Fibroblast of lung (primary cell): ENCODE measurements around the gene CXCL6.

Experiments
- EZH2 ChIP-seq: IDR thresholded peaks from 2 replicates; pipeline ENCODE4 v1.5.1; 2012; ENCODE audit warnings: low read length, control low read depth, mild to moderate bottlenecking; ENCODE audit errors: missing control alignments
- TF ChIP-seq, protein P1 (sequence below), 2 donors: IDR thresholded peaks in 1 of 2; conservative IDR thresholded peaks in 1 of 2; 1 replicate in 1 of 2; 2 replicates in 1 of 2; pipeline ENCODE4 v1.5.1; 2011 to 2012; ENCODE audit warnings: low read length in 2 of 2, control low read depth in 1 of 2, inconsistent platforms in 1 of 2, low read depth in 1 of 2, mild to moderate bottlenecking in 1 of 2

DNA sequence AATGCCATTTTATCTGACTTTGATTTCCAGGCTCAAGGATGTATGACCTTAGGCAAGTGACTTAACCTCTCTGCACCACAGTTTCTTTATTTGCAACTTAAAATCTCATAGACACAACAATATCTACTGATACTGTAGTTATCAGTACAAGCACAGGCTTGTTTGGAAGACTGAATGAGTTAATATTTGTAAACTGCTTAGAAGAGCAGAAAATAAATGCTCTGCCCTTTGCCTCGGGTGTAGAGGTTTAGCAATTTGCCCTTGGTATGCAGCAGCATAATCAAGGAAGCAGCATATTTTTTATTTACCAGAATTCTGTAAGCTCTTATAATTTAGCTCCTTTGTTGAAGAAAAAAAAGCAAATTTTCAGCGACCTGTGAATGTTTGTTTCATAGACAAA, 29.8 kb downstream of the CXCL6 start:
- TF ChIP-seq, protein P1, sequence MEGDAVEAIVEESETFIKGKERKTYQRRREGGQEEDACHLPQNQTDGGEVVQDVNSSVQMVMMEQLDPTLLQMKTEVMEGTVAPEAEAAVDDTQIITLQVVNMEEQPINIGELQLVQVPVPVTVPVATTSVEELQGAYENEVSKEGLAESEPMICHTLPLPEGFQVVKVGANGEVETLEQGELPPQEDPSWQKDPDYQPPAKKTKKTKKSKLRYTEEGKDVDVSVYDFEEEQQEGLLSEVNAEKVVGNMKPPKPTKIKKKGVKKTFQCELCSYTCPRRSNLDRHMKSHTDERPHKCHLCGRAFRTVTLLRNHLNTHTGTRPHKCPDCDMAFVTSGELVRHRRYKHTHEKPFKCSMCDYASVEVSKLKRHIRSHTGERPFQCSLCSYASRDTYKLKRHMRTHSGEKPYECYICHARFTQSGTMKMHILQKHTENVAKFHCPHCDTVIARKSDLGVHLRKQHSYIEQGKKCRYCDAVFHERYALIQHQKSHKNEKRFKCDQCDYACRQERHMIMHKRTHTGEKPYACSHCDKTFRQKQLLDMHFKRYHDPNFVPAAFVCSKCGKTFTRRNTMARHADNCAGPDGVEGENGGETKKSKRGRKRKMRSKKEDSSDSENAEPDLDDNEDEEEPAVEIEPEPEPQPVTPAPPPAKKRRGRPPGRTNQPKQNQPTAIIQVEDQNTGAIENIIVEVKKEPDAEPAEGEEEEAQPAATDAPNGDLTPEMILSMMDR (conservative IDR thresholded peaks at IDR 0.05 in 1 of 2, IDR thresholded peaks at IDR 0.05 in 1 of 2; ENCODE audit: low read depth in 1 of 2, low read length in 2 of 2): no peak
- no peak for TF ChIP-seq EZH2
